ENCODE results near the gene DOCK3.
"Not testable (repeated sequence)": the region's sequence is repeated elsewhere in the genome, so short reads cannot be mapped to it uniquely, and the experiment has no call there.

DOCK3 gene

GRCh38 chr3:51242939-51243338 is 568.2 kb downstream of the DOCK3 start:
- DNase-seq (ENCODE audit: low read depth) = no peak

- DNase-seq (ENCODE audit: low read depth) = no peak
These were observed 569.2 kb downstream of the DOCK3 start for GRCh38 chr3:51243924-51244323.

DNA sequence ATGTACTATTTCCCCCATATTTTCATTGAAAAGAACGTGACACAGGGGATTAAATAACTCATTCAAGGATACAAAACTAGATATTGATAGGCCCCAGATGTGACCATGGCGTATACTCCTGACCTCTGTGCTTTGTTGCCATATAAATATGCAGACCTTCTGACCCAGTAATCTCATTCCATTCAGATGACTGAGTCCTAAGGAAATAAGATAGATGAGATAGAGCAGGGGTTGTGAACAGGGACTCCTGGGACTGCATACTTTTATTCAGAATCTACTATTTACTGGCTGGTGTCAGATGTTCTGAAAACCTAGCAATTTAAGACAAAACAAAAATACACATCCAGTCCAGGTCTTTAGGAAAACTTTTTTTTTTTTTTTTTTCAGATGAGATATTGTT is 571.1 kb downstream of the DOCK3 start:
- no peak for DNase-seq (ENCODE audit: low read depth)

GRCh38 chr3:51257870-51258269 is 583.1 kb downstream of the DOCK3 start:
- DNase-seq (ENCODE audit: low read depth) = no peak

DNA sequence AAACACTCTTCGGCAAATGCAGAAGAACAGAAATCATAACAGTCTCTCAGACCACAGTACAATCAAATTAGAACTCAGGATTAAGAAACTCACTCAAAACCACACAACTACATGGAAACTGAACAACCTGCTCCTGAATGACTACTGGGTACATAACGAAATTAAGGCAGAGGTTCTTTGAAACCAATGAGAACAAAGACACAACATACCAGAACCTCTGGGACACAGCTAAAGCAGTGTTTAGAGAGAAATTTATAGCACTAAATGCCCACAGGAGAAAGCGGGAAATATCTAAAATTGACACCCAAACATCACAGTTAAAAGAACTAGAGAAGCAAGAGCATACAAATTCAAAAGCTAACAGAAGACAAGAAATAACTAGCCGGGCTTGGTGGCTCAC is 589.4 kb downstream of the DOCK3 start:
- DNase-seq (ENCODE audit: low read depth) = not testable (repeated sequence)

- no peak for DNase-seq (ENCODE audit: low read depth)
These were observed 593.4 kb downstream of the DOCK3 start for GRCh38 chr3:51268132-51268531.

- DNase-seq (ENCODE audit: low read depth) = no peak
These were observed 594.7 kb downstream of the DOCK3 start for GRCh38 chr3:51269466-51269865.

DNA sequence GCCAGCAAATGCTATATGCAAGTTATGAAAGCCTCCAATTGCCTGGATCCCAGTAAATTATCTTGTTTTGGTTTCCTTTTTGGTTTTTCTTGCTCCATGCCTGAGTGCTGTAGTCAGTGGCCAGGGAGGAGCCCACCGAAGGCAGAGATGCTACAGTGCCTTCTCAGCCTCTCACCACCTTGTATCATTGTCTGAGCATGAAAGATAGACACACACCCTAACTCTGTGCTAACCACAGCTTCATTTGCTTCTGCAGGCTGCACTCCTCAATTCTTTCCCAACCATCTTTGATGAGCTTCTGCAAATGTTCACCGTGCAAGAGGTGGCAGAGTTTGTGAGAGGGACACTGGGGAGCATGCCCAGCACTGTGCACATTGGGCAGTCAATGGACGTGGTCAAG is 595.8 kb downstream of the DOCK3 start:
- no peak for DNase-seq (ENCODE audit: low read depth)

DNA sequence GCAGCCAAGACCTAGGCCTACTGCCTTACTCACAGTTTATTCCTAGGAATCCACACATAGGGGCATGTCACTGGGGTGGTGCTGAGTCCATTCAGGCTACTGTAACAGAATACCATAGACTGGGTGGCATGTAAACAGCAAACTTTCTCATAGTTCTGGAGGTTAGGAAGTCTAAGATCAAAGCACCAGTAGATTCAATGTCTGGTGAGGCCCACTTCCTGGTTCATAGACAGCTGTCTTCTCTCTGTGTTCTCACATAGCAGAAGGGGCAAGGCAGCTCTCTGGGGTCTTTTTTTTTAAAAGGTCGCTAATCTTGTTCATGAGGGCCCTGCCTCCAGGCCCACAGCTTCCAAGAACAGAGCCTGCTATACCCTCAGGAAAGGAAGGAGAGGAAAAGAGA is 596.4 kb downstream of the DOCK3 start:
- no peak for DNase-seq (ENCODE audit: low read depth)

GRCh38 chr3:51274052-51274451 is 599.3 kb downstream of the DOCK3 start:
- no peak for DNase-seq (ENCODE audit: low read depth)

DNA sequence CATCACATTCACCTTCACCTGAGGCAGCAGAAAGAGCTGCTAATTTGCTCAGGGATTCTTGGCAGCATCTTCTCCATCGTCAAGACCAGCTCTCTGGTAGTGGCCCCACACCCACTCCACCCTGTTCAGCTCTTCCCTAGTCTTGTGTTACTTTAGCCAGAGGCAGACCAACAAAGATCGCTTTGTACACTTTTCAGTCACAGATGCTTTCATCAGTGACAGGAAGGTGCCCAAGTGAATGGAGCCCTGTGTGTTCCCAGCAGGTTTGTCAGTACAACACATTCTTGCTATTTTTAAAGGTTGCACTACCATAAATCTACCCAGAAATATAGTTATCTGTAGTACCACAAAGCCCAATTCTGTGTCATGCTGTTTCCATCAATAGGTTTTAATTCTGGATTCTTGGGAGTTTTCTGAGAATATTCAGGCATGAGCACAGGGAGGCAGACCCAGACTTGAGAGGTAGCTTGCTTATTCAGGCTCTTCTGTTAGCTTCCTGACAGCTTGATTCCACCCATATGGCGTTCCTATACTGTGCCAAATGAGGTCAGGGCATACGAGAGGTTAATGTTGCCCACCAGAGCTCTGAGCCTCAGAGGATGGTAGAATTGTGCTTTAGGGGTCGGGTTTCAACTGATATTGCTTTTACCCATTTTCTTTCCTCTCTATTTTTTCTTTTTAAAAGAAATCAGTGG is 600.5 kb downstream of the DOCK3 start:
- DNase-seq (ENCODE audit: low read depth) = no peak

DNA sequence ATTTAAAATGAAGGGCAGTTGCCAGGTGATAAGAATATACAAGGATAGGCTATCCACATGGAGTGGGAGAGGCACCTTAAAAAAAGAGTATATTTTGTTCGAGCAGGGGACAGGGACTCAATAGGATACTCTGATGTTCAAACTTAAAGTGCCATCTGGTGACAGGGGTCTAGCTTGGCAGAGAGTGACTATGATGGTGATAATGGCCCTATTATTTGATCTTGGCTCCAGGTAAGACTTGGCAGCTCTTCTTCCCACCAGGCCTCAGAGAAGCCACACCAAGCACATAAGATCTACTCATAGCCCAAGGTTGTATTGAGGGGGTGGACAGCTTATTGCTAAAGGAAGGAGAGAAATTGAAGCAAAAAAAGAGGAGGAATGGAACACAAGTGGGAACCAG is 601.3 kb downstream of the DOCK3 start:
- DNase-seq (ENCODE audit: low read depth) = no peak

DNA sequence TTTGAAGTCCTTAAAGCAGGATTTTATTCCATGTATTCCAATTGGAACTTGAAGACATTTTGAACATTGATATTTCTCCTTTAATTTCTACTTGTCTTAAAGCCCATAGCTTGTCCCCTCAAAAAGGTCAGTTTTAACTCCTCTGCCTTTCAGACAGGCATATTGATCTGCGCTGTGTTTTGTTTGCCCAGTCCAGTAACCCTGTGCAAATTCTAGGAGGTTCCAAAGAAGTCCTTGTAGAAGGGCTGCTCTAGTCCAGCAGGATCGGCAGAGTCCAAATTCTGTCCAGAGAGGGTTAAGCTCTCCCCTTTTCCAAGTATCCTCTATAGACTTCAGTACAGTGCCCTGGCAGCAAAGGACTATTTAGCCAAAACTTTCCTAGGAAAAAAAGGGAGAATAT is 604.7 kb downstream of the DOCK3 start:
- no peak for DNase-seq (ENCODE audit: low read depth)

DNA sequence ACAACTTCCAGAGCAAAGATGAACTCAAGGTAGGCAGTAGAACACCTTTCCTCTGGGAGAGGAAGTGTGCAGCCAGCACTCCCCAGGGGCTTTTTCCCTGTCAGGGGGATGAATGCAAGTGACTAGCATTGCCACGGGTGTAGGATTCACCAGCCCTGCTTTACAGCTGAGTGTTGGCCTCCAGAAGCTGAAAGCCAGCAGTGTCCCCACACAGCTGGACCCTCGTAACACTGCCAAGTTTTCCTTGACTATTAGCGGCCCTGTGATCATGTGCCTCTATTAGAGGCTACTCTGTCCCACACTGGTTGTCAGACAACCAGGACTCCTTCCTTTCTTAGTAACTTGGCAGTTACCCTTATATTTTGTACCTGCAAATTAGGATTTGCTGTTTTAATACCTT is 605.4 kb downstream of the DOCK3 start:
- DNase-seq (ENCODE audit: low read depth) = no peak

GRCh38 chr3:51282931-51283330 is 608.2 kb downstream of the DOCK3 start:
- DNase-seq (ENCODE audit: low read depth) = no peak

GRCh38 chr3:51283421-51283820 is 608.7 kb downstream of the DOCK3 start:
- no peak for DNase-seq (ENCODE audit: low read depth)

- DNase-seq (ENCODE audit: low read depth) = no peak
These were observed 620.9 kb downstream of the DOCK3 start for GRCh38 chr3:51295625-51296024.

DNA sequence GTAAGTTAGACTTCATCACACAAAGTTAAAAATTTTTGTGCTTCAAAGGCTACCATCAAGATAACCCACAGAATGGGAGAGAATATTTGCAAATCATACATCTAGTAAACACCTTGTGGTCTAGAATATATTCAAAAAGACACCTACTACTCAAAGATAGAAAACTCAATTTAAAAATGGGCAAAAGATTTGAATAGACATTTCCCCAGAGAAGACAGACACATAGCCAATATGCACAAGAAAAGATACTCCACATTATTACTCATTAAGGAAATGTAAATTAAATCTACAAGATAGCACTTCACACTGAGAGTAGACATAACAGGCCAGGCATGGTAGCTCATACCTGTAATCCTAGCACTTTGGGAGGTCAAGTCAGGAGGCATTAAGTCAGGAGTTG is 622.6 kb downstream of the DOCK3 start:
- DNase-seq (ENCODE audit: low read depth) = no peak

GRCh38 chr3:51304230-51304629 is 629.5 kb downstream of the DOCK3 start:
- DNase-seq (ENCODE audit: low read depth) = no peak

- no peak for DNase-seq (ENCODE audit: low read depth)
These were observed 631.4 kb downstream of the DOCK3 start for GRCh38 chr3:51306093-51306492.

DNA sequence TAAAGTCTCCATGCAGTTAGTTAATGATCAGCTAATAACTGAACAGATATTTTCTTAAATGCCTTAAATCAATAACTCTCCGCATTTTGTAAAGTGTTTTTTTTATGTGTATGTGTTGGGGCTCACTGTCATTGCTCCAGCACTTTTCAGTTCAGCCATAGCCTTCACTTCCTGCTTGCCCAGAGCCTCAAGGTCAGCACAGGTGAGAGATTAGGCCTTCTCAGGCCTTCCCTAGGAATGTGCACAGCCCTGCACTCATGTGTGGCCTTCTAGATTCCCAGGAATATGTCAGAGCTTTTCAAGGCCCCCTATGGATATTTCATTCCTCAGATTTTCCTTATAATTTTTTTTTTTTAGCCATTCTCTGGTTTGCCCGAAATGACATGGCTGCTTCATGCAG is 632.7 kb downstream of the DOCK3 start:
- DNase-seq (ENCODE audit: low read depth) = no peak

GRCh38 chr3:51307945-51308607 is 633.3 kb downstream of the DOCK3 start:
- DNase-seq (ENCODE audit: low read depth) = not testable (repeated sequence)

- no peak for DNase-seq (ENCODE audit: low read depth)
These were observed 636.3 kb downstream of the DOCK3 start for GRCh38 chr3:51311055-51311454.

DNA sequence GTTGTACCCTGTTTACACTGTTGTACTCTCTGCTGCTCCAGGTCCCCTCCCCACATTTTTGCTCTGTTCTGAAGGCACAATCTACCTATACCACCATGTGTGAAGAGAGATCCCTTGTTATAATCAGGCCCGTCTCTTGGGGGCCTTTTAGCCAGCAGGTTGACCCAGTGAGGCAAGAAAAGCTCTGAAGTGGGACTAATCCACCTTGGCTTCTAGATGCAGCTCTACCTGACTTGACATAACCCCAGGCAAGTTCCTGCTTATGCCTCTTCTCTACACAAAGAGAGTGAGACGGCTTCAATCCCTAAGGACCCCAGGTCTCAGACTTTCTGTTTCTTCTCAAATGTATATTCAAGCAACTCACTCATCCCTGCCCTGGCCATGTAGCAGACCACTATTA is 653.5 kb downstream of the DOCK3 start:
- DNase-seq (ENCODE audit: low read depth) = no peak
